Colonic mucosa (tissue), 4 donors: ENCODE results near the gene MYL3. TPM values are rescaled to one million over a fixed set of nuclear protein-coding genes. Genes with fewer than 3 reads are reported as not detected.

ENCODE experiments used
- DNase-seq: peaks from one replicate; pipeline ENCODE4 v3.0.0-alpha.2; 2020
- H3K27ac ChIP-seq: fragments of 200-600 bp; one replicate; pipeline ENCODE4 v1.8.0; 2021
- H3K27me3 ChIP-seq: fragments of 200-600 bp; one replicate; pipeline ENCODE4 v1.8.0; 2021
- H3K36me3 ChIP-seq: fragments of 200-600 bp; one replicate; pipeline ENCODE4 v1.8.0; 2021
- H3K4me1 ChIP-seq: fragments of 200-600 bp; one replicate; pipeline ENCODE4 v1.8.0; 2021; ENCODE audit warnings: mild to moderate bottlenecking
- H3K4me3 ChIP-seq: fragments of 200-600 bp; one replicate; pipeline ENCODE4 v1.8.0; 2021
- H3K9ac ChIP-seq, 2 donors: one replicate each; pipeline ENCODE4 v1.7.0; 2013; ENCODE audit warnings: control low read depth in 2 of 2, low read depth in 2 of 2, low read length in 2 of 2
- H3K9me3 ChIP-seq: fragments of 200-600 bp; one replicate; pipeline ENCODE4 v1.8.0; 2021
- CTCF ChIP-seq: fragments of 200-600 bp; IDR thresholded peaks from one replicate; pipeline ENCODE4 v1.8.0; 2022; ENCODE audit warnings: antibody characterized with exemption, mild to moderate bottlenecking
- intact Hi-C: fragments of 100-400 bp; cut with DNase I; formaldehyde crosslinking; loops from one replicate; pipeline ENCODE4 v1.14.1; 2022
- total RNA-seq, 2 donors: library from RNA; stranded (reverse); fragmentation: NEBNext Ultra II Directional in 1 of 2; extraction: Animal tissue kit (Norgen Biotek cat#: 25700) in 1 of 2; gene quantifications; one replicate each; pipeline ENCODE4 v1.2.1, GENCODE V29; 2021
- donor health status: healthy.
- donor health status: DM: no; HTN: no; CAD: no.
- donor health status: DM: no; HTN: no; CAD: no.

The MYL3 gene
- total RNA-seq, 2 donors from 2014 or later: 1.7 TPM; not detected in 1

- intact Hi-C loops: no loop called here
- Histone ChIP-seq H3K4me3 (no peak overlapping the region), H3K27ac (no peak overlapping the region), H3K36me3 (no peaks in the 10 kb centered on the region), H3K27me3 (no peaks in the 10 kb centered on the region), H3K4me1 (no peaks in the 10 kb centered on the region), H3K9me3 (no peaks in the 10 kb centered on the region), H3K9ac (no peak overlapping the region)
- TF ChIP-seq CTCF: no peak
- DNase-seq: no peak
These were observed 1.0 kb upstream of the MYL3 start for GRCh38 chr3:46864061-46864881.

- no peaks in the 10 kb centered on the region for H3K4me1 ChIP-seq
- no peak for TF ChIP-seq CTCF
- H3K27me3 ChIP-seq: no peaks in the 10 kb centered on the region
- H3K4me3 ChIP-seq: no peak overlapping the region
- H3K36me3 ChIP-seq: no peaks in the 10 kb centered on the region
- no peak overlapping the region for H3K27ac ChIP-seq
- H3K9ac ChIP-seq: no peak overlapping the region
- DNase-seq: no peak
- no peaks in the 10 kb centered on the region for H3K9me3 ChIP-seq
- intact Hi-C loops: no loop called here
These were observed 747 bp downstream of the MYL3 start for GRCh38 chr3:46862369-46863025.

GRCh38 chr3:46861605-46862368, 1.5 kb downstream of the MYL3 start:
- no peaks in the 10 kb centered on the region for H3K36me3 ChIP-seq
- DNase-seq: no peak
- H3K4me3 ChIP-seq: no peak overlapping the region
- no peak for TF ChIP-seq CTCF
- no peaks in the 10 kb centered on the region for H3K9me3 ChIP-seq
- intact Hi-C loops: no loop called here
- no peak overlapping the region for H3K27ac ChIP-seq
- no peak overlapping the region for H3K9ac ChIP-seq
- H3K4me1 ChIP-seq: no peaks in the 10 kb centered on the region
- no peaks in the 10 kb centered on the region for H3K27me3 ChIP-seq

- Histone ChIP-seq H3K9me3 (no peaks in the 10 kb centered on the region), H3K27me3 (no peaks in the 10 kb centered on the region), H3K36me3 (no peaks in the 10 kb centered on the region), H3K4me3 (no peak overlapping the region), H3K27ac (no peak overlapping the region), H3K4me1 (no peaks in the 10 kb centered on the region), H3K9ac (no peak overlapping the region)
- no peak for TF ChIP-seq CTCF
- DNase-seq: no peak
- intact Hi-C loops: no loop called here
These were observed 2.2 kb downstream of the MYL3 start for GRCh38 chr3:46860810-46861604.
